SK-N-MC (cell line): Measurements from ENCODE around the gene VWA8.

Source experiments
- EZH2 ChIP-seq: fragments of 200-600 bp; sonication (generic); IDR thresholded peaks from one replicate; pipeline ENCODE4 v1.6.1; 2017; ENCODE audit warnings: antibody characterized with exemption
- FOXP2 ChIP-seq: optimal IDR thresholded peaks from 2 replicates; pipeline ENCODE3; 2011; ENCODE audit warnings: mild to moderate bottlenecking, moderate library complexity; ENCODE audit not compliant: insufficient read depth; ENCODE audit errors: extremely low read length, control extremely low read depth
- POLR2AphosphoS5 ChIP-seq: IDR thresholded peaks from 2 replicates; pipeline ENCODE4 v1.6.1; 2012; ENCODE audit warnings: mild to moderate bottlenecking, low read depth, low read length, borderline replicate concordance

DNA sequence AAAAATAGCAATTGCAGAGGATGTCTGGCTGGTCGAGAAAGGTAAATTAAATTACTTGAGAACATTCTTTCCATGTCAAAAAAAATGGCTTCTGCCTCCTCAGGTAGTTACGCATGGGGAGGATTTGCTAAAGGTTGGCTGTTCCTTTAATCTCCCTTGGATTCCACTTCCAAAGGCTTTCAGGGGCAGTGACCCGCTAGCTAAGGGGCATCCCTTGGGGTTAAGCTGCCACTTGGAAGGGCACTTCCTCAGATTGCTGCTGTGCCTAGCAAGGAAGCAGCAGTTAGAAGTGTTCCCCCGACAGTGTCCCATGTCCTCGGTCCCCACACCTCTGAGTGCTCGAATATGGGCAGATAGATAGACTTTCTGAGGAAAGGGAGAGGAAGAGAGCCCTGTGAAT is 395.1 kb downstream of the VWA8 start:
- TF ChIP-seq POLR2AphosphoS5, result no peak
- no peak for TF ChIP-seq EZH2
- TF ChIP-seq FOXP2, result no peak
